ENCODE measurements around the gene MCM7. TPM values are rescaled to one million over a fixed set of nuclear protein-coding genes. Genes with fewer than 3 reads are reported as not detected.

MCM7 gene
- polyA plus RNA-seq, 2 donors: 46.4 to 66.8 TPM

DNA sequence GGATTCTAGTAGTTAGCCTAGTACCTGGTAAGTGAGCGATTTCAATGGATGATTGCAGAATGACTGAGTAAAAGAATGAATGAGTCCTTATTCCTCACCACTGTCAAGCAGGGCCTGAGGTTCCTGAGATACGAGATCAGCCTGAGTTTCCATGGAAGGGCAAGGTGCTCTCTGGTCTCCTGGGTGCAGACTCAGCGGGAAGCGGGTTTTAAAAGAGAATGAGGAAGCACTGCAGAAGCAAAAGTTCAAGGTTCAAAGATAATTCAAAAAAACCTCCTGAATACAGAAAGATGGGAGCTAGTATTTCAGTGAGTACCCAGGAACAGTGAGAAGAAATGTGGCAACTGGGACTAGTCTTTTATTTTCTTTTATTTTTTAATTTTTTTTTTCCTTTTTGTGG, 24.0 kb downstream of the MCM7 start:
- WGBS, 2 donors: 86 to 97% methylated on average over 4 of the region's 4 CpGs
- Histone ChIP-seq H3K36me3 (ENCODE audit: control insufficient read depth in 2 of 2, insufficient read depth in 2 of 2, low read length in 1 of 2) (peaks cover 35 to 43% of the 10 kb centered on the region in 2 donors), H3K4me1 (ENCODE audit: control insufficient read depth in 2 of 2, insufficient read depth in 2 of 2, low read length in 1 of 2) (peaks cover 2 to 3% of the 10 kb centered on the region in 2 donors), H3K4me3 (ENCODE audit: low read depth in 1 of 2, low read length in 2 of 2) (no peak overlapping the region), H3K27me3 (ENCODE audit: control insufficient read depth in 1 of 2, insufficient read depth in 2 of 2, low read length in 2 of 2) (no peaks in the 10 kb centered on the region), H3K9me3 (ENCODE audit: control insufficient read depth in 2 of 2, insufficient read depth in 1 of 2, low read depth in 1 of 2, low read length in 1 of 2) (peaks cover 5 to 14% of the 10 kb centered on the region in 2 donors), H3K27ac (ENCODE audit: low read depth in 2 of 2, low read length in 1 of 2) (no peak overlapping the region)

DNA sequence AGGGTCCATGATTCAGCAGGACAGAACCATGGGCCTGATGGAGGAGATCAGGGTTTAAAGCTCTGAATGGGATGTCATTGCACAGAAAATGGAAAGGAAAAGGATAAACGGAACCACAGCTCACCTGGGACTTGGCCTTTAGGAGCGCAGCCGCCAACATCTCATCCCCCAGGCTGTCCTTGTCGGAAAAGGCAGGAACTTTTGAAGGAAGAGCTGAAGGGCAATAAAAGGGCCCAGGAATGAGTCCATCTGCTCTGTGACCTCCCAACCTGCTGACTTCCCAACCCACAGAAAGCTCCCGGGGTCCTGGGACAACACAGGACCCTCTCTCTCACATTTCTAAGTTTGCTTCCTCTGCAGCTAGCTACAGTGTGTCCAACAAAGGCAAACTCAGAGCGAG, 25.8 kb downstream of the MCM7 start:
- no peaks in the 10 kb centered on the region for H3K27me3 ChIP-seq (ENCODE audit: control insufficient read depth in 1 of 2, insufficient read depth in 2 of 2, low read length in 2 of 2)
- H3K4me1 ChIP-seq (ENCODE audit: control insufficient read depth in 2 of 2, insufficient read depth in 2 of 2, low read length in 1 of 2): peaks cover 0 to 3% of the 10 kb centered on the region in 2 donors
- no peak overlapping the region for H3K27ac ChIP-seq (ENCODE audit: low read depth in 2 of 2, low read length in 1 of 2)
- H3K36me3 ChIP-seq (ENCODE audit: control insufficient read depth in 2 of 2, insufficient read depth in 2 of 2, low read length in 1 of 2): peaks cover 46 to 61% of the 10 kb centered on the region in 2 donors
- 94 to 95% methylated on average over 6 of the region's 6 CpGs for WGBS, 2 donors
- no peak overlapping the region for H3K4me3 ChIP-seq (ENCODE audit: low read depth in 1 of 2, low read length in 2 of 2)
- H3K9me3 ChIP-seq (ENCODE audit: control insufficient read depth in 2 of 2, insufficient read depth in 1 of 2, low read depth in 1 of 2, low read length in 1 of 2): peaks cover 13 to 30% of the 10 kb centered on the region in 2 donors

DNA sequence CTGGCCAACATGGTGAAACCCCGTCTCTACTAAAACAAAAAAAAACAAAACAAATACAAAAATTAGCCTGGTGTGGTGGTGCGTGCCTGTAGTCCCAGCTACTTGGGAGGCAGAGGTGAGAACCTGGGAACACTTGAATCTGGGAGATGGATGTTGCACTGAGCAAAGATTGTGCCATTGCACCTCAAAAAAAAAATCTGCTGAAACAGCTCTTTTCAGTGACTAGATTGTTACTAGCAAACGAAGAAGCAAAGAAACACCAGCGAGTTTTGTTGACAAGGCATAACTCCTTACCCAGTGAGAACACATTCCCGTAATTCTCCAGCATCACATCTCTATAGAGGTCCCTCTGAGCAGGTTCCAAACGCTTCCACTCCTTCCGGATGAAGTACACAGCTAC, 26.4 kb downstream of the MCM7 start:
- H3K4me1 ChIP-seq (ENCODE audit: control insufficient read depth in 2 of 2, insufficient read depth in 2 of 2, low read length in 1 of 2): no peaks in the 10 kb centered on the region
- H3K36me3 ChIP-seq (ENCODE audit: control insufficient read depth in 2 of 2, insufficient read depth in 2 of 2, low read length in 1 of 2): peaks cover 46 to 63% of the 10 kb centered on the region in 2 donors
- 95 to 96% methylated on average over 7 of the region's 7 CpGs for WGBS, 2 donors
- no peak overlapping the region for H3K27ac ChIP-seq (ENCODE audit: low read depth in 2 of 2, low read length in 1 of 2)
- H3K27me3 ChIP-seq (ENCODE audit: control insufficient read depth in 1 of 2, insufficient read depth in 2 of 2, low read length in 2 of 2): no peaks in the 10 kb centered on the region
- peaks cover 13 to 36% of the 10 kb centered on the region in 2 donors for H3K9me3 ChIP-seq (ENCODE audit: control insufficient read depth in 2 of 2, insufficient read depth in 1 of 2, low read depth in 1 of 2, low read length in 1 of 2)
- no peak overlapping the region for H3K4me3 ChIP-seq (ENCODE audit: low read depth in 1 of 2, low read length in 2 of 2)

DNA sequence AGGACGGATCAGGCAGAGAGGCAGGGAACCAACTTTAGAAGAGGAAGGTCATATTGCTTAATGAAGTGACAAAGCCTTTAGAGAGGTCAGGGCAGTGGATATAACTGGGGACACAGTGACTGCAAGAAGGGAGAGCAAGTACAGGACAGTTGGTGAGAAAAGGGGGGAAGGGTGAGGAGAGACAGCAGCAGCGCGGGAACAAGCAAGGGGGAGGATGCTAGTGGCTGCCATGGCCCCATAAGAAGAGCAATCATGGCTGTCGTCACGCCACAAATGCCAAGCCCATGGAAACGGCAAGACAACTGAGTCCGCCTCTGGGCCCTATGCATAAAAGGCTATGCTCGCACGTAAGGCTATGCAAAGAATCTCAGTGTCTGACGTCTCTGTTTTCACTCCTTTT, 28.7 kb downstream of the MCM7 start:
- peaks cover 13 to 36% of the 10 kb centered on the region in 2 donors for H3K9me3 ChIP-seq (ENCODE audit: control insufficient read depth in 2 of 2, insufficient read depth in 1 of 2, low read depth in 1 of 2, low read length in 1 of 2)
- H3K36me3 ChIP-seq (ENCODE audit: control insufficient read depth in 2 of 2, insufficient read depth in 2 of 2, low read length in 1 of 2): peaks cover 43 to 59% of the 10 kb centered on the region in 2 donors
- no peak overlapping the region for H3K4me3 ChIP-seq (ENCODE audit: low read depth in 1 of 2, low read length in 2 of 2)
- H3K27me3 ChIP-seq (ENCODE audit: control insufficient read depth in 1 of 2, insufficient read depth in 2 of 2, low read length in 2 of 2): no peaks in the 10 kb centered on the region
- H3K4me1 ChIP-seq (ENCODE audit: control insufficient read depth in 2 of 2, insufficient read depth in 2 of 2, low read length in 1 of 2): no peaks in the 10 kb centered on the region
- no peak overlapping the region for H3K27ac ChIP-seq (ENCODE audit: low read depth in 2 of 2, low read length in 1 of 2)
- WGBS, 2 donors: 97 to 99% methylated on average over 10 of the region's 10 CpGs

DNA sequence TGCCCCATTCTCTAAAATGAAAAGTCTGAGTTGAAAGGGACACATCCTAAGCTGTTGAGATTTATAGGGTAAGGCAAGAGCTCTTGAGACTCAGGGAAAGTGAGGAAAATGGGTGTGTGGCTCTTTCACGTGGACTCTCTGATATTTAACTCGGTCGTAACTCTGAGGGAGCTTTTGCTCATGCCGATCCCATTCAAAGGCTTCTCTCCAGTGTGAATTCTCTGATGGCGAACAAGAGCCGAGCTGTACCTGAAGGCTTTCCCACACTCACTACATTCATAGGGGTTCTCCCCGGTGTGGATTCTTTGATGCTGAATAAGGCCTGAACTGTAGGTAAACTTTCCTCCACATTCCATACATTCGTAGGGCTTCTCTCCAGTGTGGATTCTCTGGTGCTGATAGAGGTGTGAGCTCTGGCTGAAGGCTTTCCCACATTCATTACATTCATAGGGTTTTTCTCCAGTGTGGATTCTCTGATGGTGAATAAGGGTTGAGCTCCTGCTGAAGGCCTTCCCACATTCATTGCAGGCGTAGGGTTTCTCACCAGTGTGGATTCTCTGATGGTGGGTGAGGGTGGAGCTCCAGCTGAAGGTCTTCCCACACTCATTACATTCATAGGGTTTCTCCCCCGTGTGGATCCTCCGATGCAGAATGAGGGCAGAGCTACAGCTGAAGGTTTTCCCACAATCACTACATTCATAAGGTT, 30.0 kb downstream of the MCM7 start:
- 98% methylated on average over 11 of the region's 11 CpGs for WGBS, 2 donors
- Histone ChIP-seq H3K4me3 (ENCODE audit: low read depth in 1 of 2, low read length in 2 of 2) (no peak overlapping the region), H3K36me3 (ENCODE audit: control insufficient read depth in 2 of 2, insufficient read depth in 2 of 2, low read length in 1 of 2) (peaks cover 41 to 52% of the 10 kb centered on the region in 2 donors), H3K27ac (ENCODE audit: low read depth in 2 of 2, low read length in 1 of 2) (no peak overlapping the region), H3K4me1 (ENCODE audit: control insufficient read depth in 2 of 2, insufficient read depth in 2 of 2, low read length in 1 of 2) (no peaks in the 10 kb centered on the region), H3K9me3 (ENCODE audit: control insufficient read depth in 2 of 2, insufficient read depth in 1 of 2, low read depth in 1 of 2, low read length in 1 of 2) (peaks cover 13 to 36% of the 10 kb centered on the region in 2 donors), H3K27me3 (ENCODE audit: control insufficient read depth in 1 of 2, insufficient read depth in 2 of 2, low read length in 2 of 2) (no peaks in the 10 kb centered on the region)

DNA sequence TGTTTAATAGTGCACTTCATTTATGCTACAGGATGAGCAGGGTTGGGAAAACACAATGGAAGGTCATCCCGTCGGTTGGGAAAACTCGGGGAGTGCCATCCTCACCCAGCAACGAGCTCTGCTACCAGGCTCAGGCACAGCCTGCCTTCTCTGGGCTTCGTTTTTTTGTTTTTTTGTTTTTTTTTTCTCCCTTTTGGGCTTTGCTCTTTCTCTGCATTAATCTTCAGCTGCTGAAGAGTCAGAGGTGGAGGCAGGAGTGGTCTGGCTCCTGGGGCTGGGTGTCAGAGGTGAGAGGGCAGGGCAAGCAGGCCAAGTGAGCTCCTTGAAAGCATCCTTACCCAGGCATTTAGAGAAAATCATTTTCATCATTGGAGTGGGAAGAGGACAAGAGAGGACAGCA, 31.2 kb downstream of the MCM7 start:
- peaks cover 34 to 44% of the 10 kb centered on the region in 2 donors for H3K36me3 ChIP-seq (ENCODE audit: control insufficient read depth in 2 of 2, insufficient read depth in 2 of 2, low read length in 1 of 2)
- WGBS, 2 donors: 94 to 96% methylated on average over 5 of the region's 5 CpGs

DNA sequence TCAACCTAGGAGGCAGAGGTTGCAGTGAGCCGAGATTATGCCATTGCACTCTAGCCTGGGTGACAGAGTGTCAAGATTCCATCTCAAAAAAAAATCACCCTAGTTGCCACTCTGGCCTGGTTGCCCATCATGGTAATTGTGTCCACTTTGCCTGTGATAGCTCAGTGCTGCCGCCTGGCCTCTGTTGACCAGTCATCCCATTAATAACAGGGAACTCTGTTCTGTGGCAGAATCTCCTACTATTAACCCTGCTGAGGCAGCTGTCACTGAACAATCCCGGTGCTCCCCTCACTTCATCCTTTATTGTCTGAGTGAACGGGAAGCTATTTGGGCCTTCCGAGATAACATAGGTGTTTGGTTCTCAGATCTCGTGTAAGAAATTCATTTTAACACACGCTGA, 34.2 kb downstream of the MCM7 start:
- 92 to 95% methylated on average over 7 of the region's 7 CpGs for WGBS, 2 donors
- Histone ChIP-seq H3K36me3 (ENCODE audit: control insufficient read depth in 2 of 2, insufficient read depth in 2 of 2, low read length in 1 of 2) (peaks cover 12 to 30% of the 10 kb centered on the region in 2 donors), H3K27me3 (ENCODE audit: control insufficient read depth in 1 of 2, insufficient read depth in 2 of 2, low read length in 2 of 2) (no peaks in the 10 kb centered on the region), H3K4me3 (ENCODE audit: low read depth in 1 of 2, low read length in 2 of 2) (no peak overlapping the region), H3K4me1 (ENCODE audit: control insufficient read depth in 2 of 2, insufficient read depth in 2 of 2, low read length in 1 of 2) (no peaks in the 10 kb centered on the region), H3K27ac (ENCODE audit: low read depth in 2 of 2, low read length in 1 of 2) (no peak overlapping the region), H3K9me3 (ENCODE audit: control insufficient read depth in 2 of 2, insufficient read depth in 1 of 2, low read depth in 1 of 2, low read length in 1 of 2) (peaks cover 7 to 20% of the 10 kb centered on the region in 2 donors)

More for the DNA sequence above, 31.2 kb downstream of the MCM7 start:
- H3K27me3 ChIP-seq (ENCODE audit: control insufficient read depth in 1 of 2, insufficient read depth in 2 of 2, low read length in 2 of 2): no peaks in the 10 kb centered on the region
- no peaks in the 10 kb centered on the region for H3K4me1 ChIP-seq (ENCODE audit: control insufficient read depth in 2 of 2, insufficient read depth in 2 of 2, low read length in 1 of 2)
- peaks cover 13 to 31% of the 10 kb centered on the region in 2 donors for H3K9me3 ChIP-seq (ENCODE audit: control insufficient read depth in 2 of 2, insufficient read depth in 1 of 2, low read depth in 1 of 2, low read length in 1 of 2)
- H3K27ac ChIP-seq (ENCODE audit: low read depth in 2 of 2, low read length in 1 of 2): no peak overlapping the region
- H3K4me3 ChIP-seq (ENCODE audit: low read depth in 1 of 2, low read length in 2 of 2): no peak overlapping the region

DNA sequence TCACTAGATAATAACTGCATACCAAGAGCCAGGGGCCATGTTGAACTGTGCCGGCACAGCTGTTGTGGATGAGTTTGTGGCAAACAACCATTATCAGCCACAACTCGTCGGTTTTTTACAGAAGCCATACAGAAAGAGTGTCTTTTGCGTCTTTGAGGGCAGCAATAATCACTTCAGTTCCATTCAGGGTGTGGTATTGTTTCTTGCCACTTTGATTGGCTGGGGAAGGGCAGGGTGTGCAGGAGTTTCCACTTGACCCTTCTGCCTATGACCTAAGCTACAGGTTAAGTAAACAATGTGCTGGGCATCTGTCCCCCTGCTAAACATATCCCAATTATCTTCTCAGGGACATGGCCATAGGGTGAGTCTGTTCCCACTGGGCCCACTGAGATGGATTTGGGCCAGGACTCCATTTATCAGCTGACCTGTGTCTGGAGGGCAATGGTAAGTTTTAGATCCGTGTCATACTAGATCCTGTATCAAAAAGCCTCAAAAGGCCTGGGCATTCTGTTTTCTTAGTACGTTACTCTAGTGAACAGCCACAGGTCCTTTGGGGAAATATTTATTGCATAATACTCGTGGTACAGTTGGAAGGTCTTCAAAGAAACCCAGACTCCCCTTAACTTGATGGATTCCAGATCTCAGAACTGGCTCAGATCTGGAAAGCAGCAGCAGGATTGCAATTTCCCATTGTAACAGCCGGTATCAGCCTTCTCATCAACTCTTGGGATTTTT, 35.6 kb downstream of the MCM7 start:
- no peaks in the 10 kb centered on the region for H3K27me3 ChIP-seq (ENCODE audit: control insufficient read depth in 1 of 2, insufficient read depth in 2 of 2, low read length in 2 of 2)
- H3K4me3 ChIP-seq (ENCODE audit: low read depth in 1 of 2, low read length in 2 of 2): no peak overlapping the region
- peaks cover 1 to 7% of the 10 kb centered on the region in 2 donors for H3K9me3 ChIP-seq (ENCODE audit: control insufficient read depth in 2 of 2, insufficient read depth in 1 of 2, low read depth in 1 of 2, low read length in 1 of 2)
- WGBS, 2 donors: 52 to 59% methylated on average over 8 of the region's 8 CpGs
- H3K4me1 ChIP-seq (ENCODE audit: control insufficient read depth in 2 of 2, insufficient read depth in 2 of 2, low read length in 1 of 2): no peaks in the 10 kb centered on the region
- peaks cover 9 to 17% of the 10 kb centered on the region in 2 donors for H3K36me3 ChIP-seq (ENCODE audit: control insufficient read depth in 2 of 2, insufficient read depth in 2 of 2, low read length in 1 of 2)
- peak overlapping the region in 1 of 2 donors; percentile 26 for H3K27ac ChIP-seq (ENCODE audit: low read depth in 2 of 2, low read length in 1 of 2)

DNA sequence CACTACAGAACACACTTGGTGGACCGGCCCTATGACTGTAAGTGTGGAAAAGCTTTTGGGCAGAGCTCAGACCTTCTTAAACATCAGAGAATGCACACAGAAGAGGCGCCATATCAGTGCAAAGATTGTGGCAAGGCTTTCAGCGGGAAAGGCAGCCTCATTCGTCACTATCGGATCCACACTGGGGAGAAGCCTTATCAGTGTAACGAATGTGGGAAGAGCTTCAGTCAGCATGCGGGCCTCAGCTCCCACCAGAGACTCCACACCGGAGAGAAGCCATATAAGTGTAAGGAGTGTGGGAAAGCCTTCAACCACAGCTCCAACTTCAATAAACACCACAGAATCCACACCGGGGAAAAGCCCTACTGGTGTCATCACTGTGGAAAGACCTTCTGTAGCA, 37.0 kb downstream of the MCM7 start:
- H3K4me1 ChIP-seq (ENCODE audit: control insufficient read depth in 2 of 2, insufficient read depth in 2 of 2, low read length in 1 of 2): no peaks in the 10 kb centered on the region
- H3K27me3 ChIP-seq (ENCODE audit: control insufficient read depth in 1 of 2, insufficient read depth in 2 of 2, low read length in 2 of 2): no peaks in the 10 kb centered on the region
- WGBS, 2 donors: 91 to 93% methylated on average over 9 of the region's 9 CpGs
- no peak overlapping the region for H3K4me3 ChIP-seq (ENCODE audit: low read depth in 1 of 2, low read length in 2 of 2)
- H3K36me3 ChIP-seq (ENCODE audit: control insufficient read depth in 2 of 2, insufficient read depth in 2 of 2, low read length in 1 of 2): peaks cover 9 to 12% of the 10 kb centered on the region in 2 donors
- H3K9me3 ChIP-seq (ENCODE audit: control insufficient read depth in 2 of 2, insufficient read depth in 1 of 2, low read depth in 1 of 2, low read length in 1 of 2): no peaks in the 10 kb centered on the region
- H3K27ac ChIP-seq (ENCODE audit: low read depth in 2 of 2, low read length in 1 of 2): no peak overlapping the region
